Osteocyte (in vitro differentiated cells): ENCODE results near the gene SSTR5. TPM values are rescaled to one million over a fixed set of nuclear protein-coding genes. Genes with fewer than 3 reads are reported as not detected.

Source experiments
- DNase-seq: peaks from one replicate; pipeline ENCODE4 v3.0.0; 2021; ENCODE audit warnings: mixed read lengths; ENCODE audit not compliant: unreplicated experiment; ENCODE audit errors: extremely low spot score
- H3K27ac Mint-ChIP-seq: one replicate; pipeline ENCODE4 v1.8.0; 2021; ENCODE audit warnings: mild to moderate bottlenecking, mixed read lengths; ENCODE audit not compliant: unreplicated experiment
- H3K27me3 Mint-ChIP-seq: one replicate; pipeline ENCODE4 v1.8.0; 2021; ENCODE audit warnings: mixed read lengths; ENCODE audit not compliant: unreplicated experiment
- H3K36me3 Mint-ChIP-seq: one replicate; pipeline ENCODE4 v1.8.0; 2021; ENCODE audit warnings: mixed read lengths; ENCODE audit not compliant: unreplicated experiment
- H3K4me1 Mint-ChIP-seq: one replicate; pipeline ENCODE4 v1.8.0; 2021; ENCODE audit warnings: mixed read lengths; ENCODE audit not compliant: unreplicated experiment
- H3K4me3 Mint-ChIP-seq: one replicate; pipeline ENCODE4 v1.8.0; 2021; ENCODE audit warnings: mild to moderate bottlenecking, moderate library complexity, mixed read lengths; ENCODE audit not compliant: unreplicated experiment
- H3K9me3 Mint-ChIP-seq: one replicate; pipeline ENCODE4 v1.8.0; 2021; ENCODE audit warnings: mixed read lengths; ENCODE audit not compliant: unreplicated experiment
- CTCF ChIP-seq: fragments of 200-600 bp; sonication (generic); IDR thresholded peaks from 2 replicates; pipeline ENCODE4 v1.5.0; 2021; ENCODE audit warnings: antibody characterized with exemption, mild to moderate bottlenecking, moderate library complexity
- total RNA-seq: library from RNA; stranded (reverse); gene quantifications from 2 replicates; pipeline ENCODE4 v1.2.1, GENCODE V29; 2021

Gene SSTR5
- total RNA-seq, 1 donor from 2014 or later: not detected

- Mint-ChIP-seq H3K36me3 (no peaks in the 10 kb centered on the region), H3K4me1 (no peaks in the 10 kb centered on the region), H3K27ac (no peak overlapping the region), H3K27me3 (peaks cover 3% of the 10 kb centered on the region), H3K4me3 (no peak overlapping the region), H3K9me3 (peaks cover 8% of the 10 kb centered on the region)
- TF ChIP-seq CTCF: no peak
- DNase-seq: no peak
These were observed 32.2 kb upstream of the SSTR5 start for GRCh38 chr16:1040346-1040745.

- DNase-seq: no peak
- Mint-ChIP-seq H3K27me3 (peaks cover 3% of the 10 kb centered on the region), H3K4me1 (no peaks in the 10 kb centered on the region), H3K4me3 (no peak overlapping the region), H3K27ac (no peak overlapping the region), H3K9me3 (peaks cover 8% of the 10 kb centered on the region), H3K36me3 (no peaks in the 10 kb centered on the region)
- TF ChIP-seq CTCF: no peak
These were observed 30.4 kb upstream of the SSTR5 start for GRCh38 chr16:1042049-1042744.

- DNase-seq: no peak
- Mint-ChIP-seq H3K4me3 (no peak overlapping the region), H3K9me3 (peaks cover 8% of the 10 kb centered on the region), H3K36me3 (no peaks in the 10 kb centered on the region), H3K27ac (no peak overlapping the region), H3K4me1 (no peaks in the 10 kb centered on the region), H3K27me3 (peaks cover 3% of the 10 kb centered on the region)
- no peak for TF ChIP-seq CTCF
These were observed 29.7 kb upstream of the SSTR5 start for GRCh38 chr16:1042866-1043265.

- no peak overlapping the region for H3K4me3 Mint-ChIP-seq
- H3K36me3 Mint-ChIP-seq: no peaks in the 10 kb centered on the region
- DNase-seq: no peak
- H3K27me3 Mint-ChIP-seq: no peaks in the 10 kb centered on the region
- no peaks in the 10 kb centered on the region for H3K4me1 Mint-ChIP-seq
- peaks cover 8% of the 10 kb centered on the region for H3K9me3 Mint-ChIP-seq
- H3K27ac Mint-ChIP-seq: no peak overlapping the region
- TF ChIP-seq CTCF: no peak
These were observed 28.6 kb upstream of the SSTR5 start for GRCh38 chr16:1043881-1044451.

- H3K27ac Mint-ChIP-seq: no peak overlapping the region
These were observed 27.9 kb upstream of the SSTR5 start for GRCh38 chr16:1044460-1045309.

More at GRCh38 chr16:1044460-1045309, 27.9 kb upstream of the SSTR5 start:
- no peaks in the 10 kb centered on the region for H3K27me3 Mint-ChIP-seq
- no peaks in the 10 kb centered on the region for H3K36me3 Mint-ChIP-seq
- H3K4me1 Mint-ChIP-seq: no peaks in the 10 kb centered on the region
- no peak for DNase-seq
- no peak for TF ChIP-seq CTCF
- no peak overlapping the region for H3K4me3 Mint-ChIP-seq
- H3K9me3 Mint-ChIP-seq: peaks cover 8% of the 10 kb centered on the region
